Epithelial cell of proximal tubule (primary cell): ENCODE data around the gene AP3B1. TPM values are rescaled to one million over a fixed set of nuclear protein-coding genes. Genes with fewer than 3 reads are reported as not detected.
"Not testable (repeated sequence)": the region's sequence is repeated elsewhere in the genome, so short reads cannot be mapped to it uniquely, and the experiment has no call there.

Source experiments
- DNase-seq: peaks from one replicate; pipeline ENCODE4 v3.0.0-alpha.2; 2011; ENCODE audit warnings: low read depth
- H3K4me3 ChIP-seq: 2 replicates; pipeline ENCODE4 v1.5.1; 2011; ENCODE audit warnings: low read depth, mild to moderate bottlenecking, low read length
- CTCF ChIP-seq: conservative IDR thresholded peaks from 2 replicates; pipeline ENCODE4 v1.5.1; 2012; ENCODE audit warnings: low read depth, mild to moderate bottlenecking, low read length
- total RNA-seq: library from RNA; depleted of rRNA; stranded (reverse); fragments of >200 nt; gene quantifications from 2 replicates; pipeline ENCODE4 v1.2.3, GENCODE V29; 2015

AP3B1 gene
- total RNA-seq, 1 donor from 2014 or later, result 47.1 TPM

- TF ChIP-seq CTCF, result no peak
- no peak overlapping the region for H3K4me3 ChIP-seq
- no peak for DNase-seq
Observed at GRCh38 chr5:78095125-78095524, 199.4 kb downstream of the AP3B1 start.

GRCh38 chr5:78090002-78090401, 204.5 kb downstream of the AP3B1 start:
- H3K4me3 ChIP-seq, result no peak overlapping the region
- TF ChIP-seq CTCF, result no peak
- DNase-seq, result no peak

GRCh38 chr5:78078858-78079257, 215.6 kb downstream of the AP3B1 start:
- no peak for DNase-seq
- no peak overlapping the region for H3K4me3 ChIP-seq
- TF ChIP-seq CTCF, result no peak

- TF ChIP-seq CTCF, result no peak
- H3K4me3 ChIP-seq, result no peak overlapping the region
- DNase-seq, result no peak
Observed at GRCh38 chr5:78077369-78078068, 217.0 kb downstream of the AP3B1 start.

- H3K4me3 ChIP-seq, result no peak overlapping the region
- TF ChIP-seq CTCF, result no peak
- no peak for DNase-seq
Observed at GRCh38 chr5:78076351-78076750, 218.1 kb downstream of the AP3B1 start.

GRCh38 chr5:78075301-78075700, 219.2 kb downstream of the AP3B1 start:
- DNase-seq, result no peak
- TF ChIP-seq CTCF, result no peak
- H3K4me3 ChIP-seq, result no peak overlapping the region

GRCh38 chr5:78070691-78071090, 223.8 kb downstream of the AP3B1 start:
- not testable (repeated sequence) for DNase-seq

GRCh38 chr5:78067581-78067980, 226.9 kb downstream of the AP3B1 start:
- not testable (repeated sequence) for DNase-seq

More at GRCh38 chr5:78070691-78071090, 223.8 kb downstream of the AP3B1 start:
- H3K4me3 ChIP-seq, result not testable (repeated sequence)

GRCh38 chr5:78066722-78067121, 227.8 kb downstream of the AP3B1 start:
- H3K4me3 ChIP-seq, DNase-seq: not testable (repeated sequence)

More at GRCh38 chr5:78067581-78067980, 226.9 kb downstream of the AP3B1 start:
- H3K4me3 ChIP-seq, result not testable (repeated sequence)
